Measurements from ENCODE around the gene PIGQ. TPM values are rescaled to one million over a fixed set of nuclear protein-coding genes. Genes with fewer than 3 reads are reported as not detected.

PIGQ gene
- total and polyA plus RNA-seq, 2 experiments from 2014 or later, result 30.2 to 62.3 TPM

GRCh38 chr16:540645-541340, 29.0 kb upstream of the PIGQ start:
- H4K20me1 ChIP-seq (replicated peaks; ENCODE audit: insufficient read depth), result peaks cover 8% of the 10 kb centered on the region; the same call in 1 of the 2 replicates
- H3F3A ChIP-seq (replicated peaks; ENCODE audit: low read depth), result no peaks in the 10 kb centered on the region
- H3K4me3 ChIP-seq, result no peak overlapping the region
- H3K27ac ChIP-seq (ENCODE audit: low read depth), result no peak overlapping the region
- no peaks in the 10 kb centered on the region for H3K9me2 ChIP-seq (ENCODE audit: insufficient read depth)
- H3K79me2 ChIP-seq (replicated peaks; ENCODE audit: insufficient read depth), result peaks cover 39% of the 10 kb centered on the region
- H3K27me3 ChIP-seq (ENCODE audit: insufficient read depth), result no peaks in the 10 kb centered on the region
- H3K36me3 ChIP-seq (ENCODE audit: insufficient read depth), result no peaks in the 10 kb centered on the region
- no peaks in the 10 kb centered on the region for H3K4me1 ChIP-seq (ENCODE audit: insufficient read depth)
- Mint-ChIP-seq H3K27ac (no peak overlapping the region), H3K9me3 (peaks cover 4% of the 10 kb centered on the region; the same call in 1 of the 3 replicates), H3K27me3 (ENCODE audit: insufficient read depth, low read depth, poor library complexity) (peaks cover 2% of the 10 kb centered on the region), H3K4me1 (no peaks in the 10 kb centered on the region), H3K4me3 (no peak overlapping the region), H3K36me3 (ENCODE audit: low read depth) (peaks cover 6% of the 10 kb centered on the region)
- no peak overlapping the region for H2AFZ ChIP-seq
- ATAC-seq (no peak), DNase-seq (ENCODE audit: low spot score) (no peak)
- TF ChIP-seq, protein P1, sequence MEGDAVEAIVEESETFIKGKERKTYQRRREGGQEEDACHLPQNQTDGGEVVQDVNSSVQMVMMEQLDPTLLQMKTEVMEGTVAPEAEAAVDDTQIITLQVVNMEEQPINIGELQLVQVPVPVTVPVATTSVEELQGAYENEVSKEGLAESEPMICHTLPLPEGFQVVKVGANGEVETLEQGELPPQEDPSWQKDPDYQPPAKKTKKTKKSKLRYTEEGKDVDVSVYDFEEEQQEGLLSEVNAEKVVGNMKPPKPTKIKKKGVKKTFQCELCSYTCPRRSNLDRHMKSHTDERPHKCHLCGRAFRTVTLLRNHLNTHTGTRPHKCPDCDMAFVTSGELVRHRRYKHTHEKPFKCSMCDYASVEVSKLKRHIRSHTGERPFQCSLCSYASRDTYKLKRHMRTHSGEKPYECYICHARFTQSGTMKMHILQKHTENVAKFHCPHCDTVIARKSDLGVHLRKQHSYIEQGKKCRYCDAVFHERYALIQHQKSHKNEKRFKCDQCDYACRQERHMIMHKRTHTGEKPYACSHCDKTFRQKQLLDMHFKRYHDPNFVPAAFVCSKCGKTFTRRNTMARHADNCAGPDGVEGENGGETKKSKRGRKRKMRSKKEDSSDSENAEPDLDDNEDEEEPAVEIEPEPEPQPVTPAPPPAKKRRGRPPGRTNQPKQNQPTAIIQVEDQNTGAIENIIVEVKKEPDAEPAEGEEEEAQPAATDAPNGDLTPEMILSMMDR (conservative IDR thresholded peaks at IDR 0.05; ENCODE audit: low read depth in 2 of 2), result no peak
- TF ChIP-seq ZNF462 (CRISPR knock-in tag; IDR thresholded peaks at IDR 0.05) (no peak), POLR2AphosphoS5 (IDR thresholded peaks at IDR 0.05; ENCODE audit: low read depth) (no peak)
- no peak overlapping the region for H3K4me2 ChIP-seq

Measured in GM23338 (cell line).